Smooth muscle cell (in vitro differentiated cells): ENCODE data around the gene TAF8. TPM values are rescaled to one million over a fixed set of nuclear protein-coding genes. Genes with fewer than 3 reads are reported as not detected.

ENCODE experiments used
- DNase-seq: peaks from one replicate; lab custom pipeline; 2025; ENCODE audit not compliant: unreplicated experiment; lab: John Stamatoyannopoulos, UW
- H2AFZ ChIP-seq: fragments of 200-600 bp; sonication (generic); 2 replicates; pipeline ENCODE4 v1.6.0; 2016; ENCODE audit warnings: antibody characterized with exemption, low read depth, mild to moderate bottlenecking
- H3F3A ChIP-seq: fragments of 200-600 bp; sonication (generic); 2 replicates; pipeline ENCODE4 v1.6.0; 2017; ENCODE audit warnings: antibody characterized with exemption, low read depth
- H3K27ac ChIP-seq: fragments of 200-600 bp; sonication (generic); 2 replicates; pipeline ENCODE4 v1.5.1; 2016; ENCODE audit warnings: low read depth, mild to moderate bottlenecking
- H3K27me3 ChIP-seq: fragments of 200-600 bp; sonication (generic); 2 replicates; pipeline ENCODE4 v1.6.1; 2016; ENCODE audit warnings: low read depth, mild to moderate bottlenecking
- H3K36me3 ChIP-seq: fragments of 200-600 bp; sonication (generic); 2 replicates; pipeline ENCODE4 v1.5.1; 2016; ENCODE audit warnings: low read depth
- H3K4me1 ChIP-seq: fragments of 200-600 bp; sonication (generic); 2 replicates; pipeline ENCODE4 v1.5.1; 2016; ENCODE audit warnings: low read depth
- H3K4me2 ChIP-seq: fragments of 200-600 bp; sonication (generic); 2 replicates; pipeline ENCODE4 v1.6.0; 2016; ENCODE audit warnings: mild to moderate bottlenecking
- H3K4me3 ChIP-seq: fragments of 200-600 bp; sonication (generic); 2 replicates; pipeline ENCODE4 v1.5.1; 2016; ENCODE audit warnings: mild to moderate bottlenecking
- H3K79me2 ChIP-seq: fragments of 200-600 bp; sonication (generic); 2 replicates; pipeline ENCODE4 v1.6.0; 2016; ENCODE audit warnings: low read depth, mild to moderate bottlenecking
- H3K9ac ChIP-seq: fragments of 200-600 bp; sonication (generic); 2 replicates; pipeline ENCODE4 v1.6.0; 2016; ENCODE audit warnings: low read depth
- H3K9me3 ChIP-seq: fragments of 200-600 bp; sonication (generic); replicated peaks from 2 replicates; pipeline ENCODE4 v1.5.1; 2016; ENCODE audit warnings: low read depth
- H4K20me1 ChIP-seq: fragments of 200-600 bp; sonication (generic); 2 replicates; pipeline ENCODE4 v1.6.0; 2016; ENCODE audit warnings: low read depth
- CTCF ChIP-seq: fragments of 200-600 bp; sonication (generic); IDR thresholded peaks from 2 replicates; pipeline ENCODE4 v1.5.1; 2017; ENCODE audit warnings: borderline replicate concordance, mild to moderate bottlenecking, antibody characterized with exemption; ENCODE audit not compliant: insufficient read depth, poor library complexity, severe bottlenecking
- WGBS: methylation state at CpG from one replicate; pipeline ENCODE4 v1.1.7; 2016; ENCODE audit warnings: low lambda C conversion rate; 5-methylcytosine and 5-hydroxymethylcytosine counted together
- polyA plus RNA-seq: library from polyadenylated mRNA; unstranded; fragments of >200 nt; fragmentation: Nextera tagmentation; extraction: Ambion mirVana; gene quantifications from 2 replicates; pipeline ENCODE4 v1.2.1, GENCODE V29; 2016
- total RNA-seq: library from RNA; depleted of rRNA; stranded (reverse); fragments of >200 nt; gene quantifications from 2 replicates; pipeline ENCODE4 v1.2.3, GENCODE V29; 2014

TAF8 gene
- total and polyA plus RNA-seq, 2 experiments from 2014 or later = 8.1 to 9.8 TPM

GRCh38 chr6:42128460-42129359 lies 78.4 kb downstream of the TAF8 start:
- no peak overlapping the region for H3K27ac ChIP-seq
- no peak for TF ChIP-seq CTCF
- WGBS = 81% methylated on average over 25 of the region's 25 CpGs
- no peaks in the 10 kb centered on the region for H3K4me1 ChIP-seq
- no peaks in the 10 kb centered on the region for H3K79me2 ChIP-seq
- H3K9me3 ChIP-seq = no peaks in the 10 kb centered on the region
- H4K20me1 ChIP-seq = no peaks in the 10 kb centered on the region
- H3F3A ChIP-seq = no peaks in the 10 kb centered on the region
- H3K9ac ChIP-seq = no peak overlapping the region
- no peaks in the 10 kb centered on the region for H3K27me3 ChIP-seq
- DNase-seq = no peak
- no peak overlapping the region for H3K4me2 ChIP-seq
- H3K36me3 ChIP-seq = no peaks in the 10 kb centered on the region
- no peak overlapping the region for H2AFZ ChIP-seq
- H3K4me3 ChIP-seq = no peak overlapping the region

- Histone ChIP-seq H3K4me1 (no peaks in the 10 kb centered on the region), H3F3A (no peaks in the 10 kb centered on the region), H3K36me3 (no peaks in the 10 kb centered on the region), H3K79me2 (no peaks in the 10 kb centered on the region), H3K4me2 (no peak overlapping the region), H3K4me3 (no peak overlapping the region), H4K20me1 (no peaks in the 10 kb centered on the region), H3K27ac (no peak overlapping the region), H2AFZ (no peak overlapping the region), H3K27me3 (no peaks in the 10 kb centered on the region), H3K9me3 (no peaks in the 10 kb centered on the region), H3K9ac (no peak overlapping the region)
- DNase-seq = no peak
- no peak for TF ChIP-seq CTCF
- WGBS = 98% methylated on average over 2 of the region's 2 CpGs
These were observed 79.0 kb downstream of the TAF8 start for GRCh38 chr6:42129360-42129676.

- Histone ChIP-seq H3K9me3 (no peaks in the 10 kb centered on the region), H2AFZ (no peak overlapping the region), H3K36me3 (no peaks in the 10 kb centered on the region), H3F3A (no peaks in the 10 kb centered on the region), H3K79me2 (no peaks in the 10 kb centered on the region), H4K20me1 (no peaks in the 10 kb centered on the region), H3K4me2 (peak overlapping the region; percentile 0), H3K27ac (peak overlapping the region; percentile 77), H3K4me1 (peaks cover 7% of the 10 kb centered on the region), H3K9ac (no peak overlapping the region), H3K27me3 (no peaks in the 10 kb centered on the region), H3K4me3 (no peak overlapping the region)
- TF ChIP-seq CTCF = no peak
- DNase-seq = no peak
- 38% methylated on average over 11 of the region's 11 CpGs for WGBS
These were observed 81.2 kb downstream of the TAF8 start for GRCh38 chr6:42131531-42131930.

- no peak overlapping the region for H3K4me3 ChIP-seq
- 88% methylated on average over 4 of the region's 4 CpGs for WGBS
These were observed 83.6 kb downstream of the TAF8 start for GRCh38 chr6:42133926-42134325.

More at GRCh38 chr6:42133926-42134325, 83.6 kb downstream of the TAF8 start:
- H3K27me3 ChIP-seq = no peaks in the 10 kb centered on the region
- peaks cover 27% of the 10 kb centered on the region for H3K4me1 ChIP-seq
- H4K20me1 ChIP-seq = no peaks in the 10 kb centered on the region
- peaks cover 13% of the 10 kb centered on the region for H3F3A ChIP-seq
- no peak for DNase-seq
- H3K9ac ChIP-seq = no peak overlapping the region
- no peak overlapping the region for H2AFZ ChIP-seq
- no peak overlapping the region for H3K27ac ChIP-seq
- TF ChIP-seq CTCF = no peak
- no peaks in the 10 kb centered on the region for H3K36me3 ChIP-seq
- H3K79me2 ChIP-seq = no peaks in the 10 kb centered on the region
- H3K4me2 ChIP-seq = no peak overlapping the region
- no peaks in the 10 kb centered on the region for H3K9me3 ChIP-seq
